ENCODE results near the gene MIEN1.
A peak's percentile ranks its signal among the peaks of the same experiment; 100 is the strongest.
"Not testable (repeated sequence)": the region's sequence is repeated elsewhere in the genome, so short reads cannot be mapped to it uniquely, and the experiment has no call there.

The MIEN1 gene

DNA sequence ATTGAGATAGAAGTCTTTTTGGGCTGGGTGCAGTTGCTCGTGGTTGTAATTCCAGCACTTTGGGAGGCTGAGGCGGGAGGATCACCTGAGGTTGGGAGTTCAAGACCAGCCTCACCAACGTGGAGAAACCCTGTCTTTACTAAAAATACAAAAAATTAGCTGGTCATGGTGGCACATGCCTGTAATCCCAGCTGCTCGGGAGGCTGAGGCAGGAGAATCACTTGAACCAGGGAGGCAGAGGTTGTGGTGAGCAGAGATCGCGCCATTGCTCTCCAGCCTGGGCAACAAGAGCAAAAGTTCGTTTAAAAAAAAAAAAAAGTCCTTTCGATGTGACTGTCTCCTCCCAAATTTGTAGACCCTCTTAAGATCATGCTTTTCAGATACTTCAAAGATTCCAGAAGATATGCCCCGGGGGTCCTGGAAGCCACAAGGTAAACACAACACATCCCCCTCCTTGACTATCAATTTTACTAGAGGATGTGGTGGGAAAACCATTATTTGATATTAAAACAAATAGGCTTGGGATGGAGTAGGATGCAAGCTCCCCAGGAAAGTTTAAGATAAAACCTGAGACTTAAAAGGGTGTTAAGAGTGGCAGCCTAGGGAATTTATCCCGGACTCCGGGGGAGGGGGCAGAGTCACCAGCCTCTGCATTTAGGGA is 31.0 kb downstream of the MIEN1 start:
- DNase-seq (ENCODE audit: low read depth in 2 of 2): not testable (repeated sequence)

DNA sequence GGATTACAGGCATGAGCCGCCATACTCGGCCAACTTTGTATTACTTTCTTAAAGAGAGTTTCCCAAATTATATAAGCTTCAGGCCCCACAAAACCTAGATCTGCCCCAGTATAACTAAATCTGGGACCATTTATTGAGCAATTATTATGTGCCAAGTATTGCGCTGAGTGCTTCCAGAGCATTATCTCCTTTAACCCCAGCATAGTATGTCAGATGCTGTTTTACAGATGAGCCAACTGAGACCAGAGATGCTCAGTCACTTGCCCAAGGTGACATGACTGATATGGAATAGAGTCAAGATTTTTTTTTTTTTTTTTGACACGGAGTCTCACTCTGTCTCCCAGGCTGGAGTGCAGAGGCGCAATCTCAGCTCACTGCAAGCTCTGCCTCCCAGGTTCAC is 32.4 kb downstream of the MIEN1 start:
- DNase-seq (ENCODE audit: low read depth in 2 of 2): no peak

DNA sequence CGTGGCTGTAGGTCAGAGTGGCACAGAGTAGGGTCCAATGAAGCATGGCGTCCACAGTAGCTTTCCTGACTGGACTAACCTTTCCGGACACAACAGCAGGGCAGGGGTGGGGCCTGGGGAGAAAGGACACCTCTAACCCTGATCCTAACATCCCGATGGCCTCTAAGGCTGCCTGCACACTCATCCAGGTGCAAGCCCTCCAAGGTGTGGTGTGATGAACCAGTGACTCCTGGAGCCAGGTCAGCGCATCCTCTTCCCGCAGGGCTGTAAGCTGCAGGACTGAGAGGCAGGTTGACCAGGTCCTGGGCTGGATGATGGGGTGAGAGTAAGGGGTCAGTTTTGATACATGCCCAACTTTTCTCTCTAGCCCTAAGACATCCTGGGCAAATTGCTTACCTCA is 33.6 kb downstream of the MIEN1 start:
- no peak for DNase-seq (ENCODE audit: low read depth in 2 of 2)

DNA sequence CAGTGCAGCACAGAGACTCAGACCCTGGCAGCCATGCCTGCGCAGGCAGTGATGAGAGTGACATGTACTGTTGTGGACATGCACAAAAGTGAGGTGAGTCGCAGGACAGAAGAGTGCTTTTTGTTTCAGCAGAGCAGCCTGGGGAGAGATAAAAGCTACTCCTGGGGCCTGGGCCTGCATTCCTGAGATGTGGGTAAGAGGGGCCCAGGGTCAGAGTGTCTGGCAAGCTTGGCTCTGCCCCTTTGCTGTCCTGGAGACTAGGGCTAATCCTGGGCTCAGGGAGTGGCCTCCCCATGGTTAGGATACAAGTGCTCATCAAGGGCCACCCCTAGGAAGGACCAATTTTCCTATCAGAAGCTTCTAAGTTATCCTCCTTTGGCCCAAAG is 35.2 kb downstream of the MIEN1 start:
- no peak for DNase-seq (ENCODE audit: low read depth in 2 of 2)

DNA sequence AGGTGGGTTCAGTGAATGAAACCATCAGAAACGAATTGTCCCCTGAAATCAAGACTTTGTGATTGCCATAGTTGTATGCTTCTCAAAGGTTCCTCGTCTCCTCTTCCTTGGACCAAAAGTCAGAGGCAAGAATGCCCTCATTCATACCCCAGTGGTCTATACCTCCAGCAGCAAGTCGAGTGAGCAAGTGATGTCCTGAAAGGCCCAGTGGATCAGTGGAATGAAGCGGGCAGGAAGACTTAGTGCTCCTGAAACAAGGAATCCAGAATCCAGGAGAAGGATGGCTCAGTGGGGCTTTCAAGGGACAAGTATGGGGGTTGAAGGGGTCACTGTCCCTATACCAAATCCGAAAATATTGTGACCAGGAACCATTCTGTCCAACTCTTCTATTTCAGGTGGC is 35.7 kb downstream of the MIEN1 start:
- no peak for DNase-seq (ENCODE audit: low read depth in 2 of 2)

DNA sequence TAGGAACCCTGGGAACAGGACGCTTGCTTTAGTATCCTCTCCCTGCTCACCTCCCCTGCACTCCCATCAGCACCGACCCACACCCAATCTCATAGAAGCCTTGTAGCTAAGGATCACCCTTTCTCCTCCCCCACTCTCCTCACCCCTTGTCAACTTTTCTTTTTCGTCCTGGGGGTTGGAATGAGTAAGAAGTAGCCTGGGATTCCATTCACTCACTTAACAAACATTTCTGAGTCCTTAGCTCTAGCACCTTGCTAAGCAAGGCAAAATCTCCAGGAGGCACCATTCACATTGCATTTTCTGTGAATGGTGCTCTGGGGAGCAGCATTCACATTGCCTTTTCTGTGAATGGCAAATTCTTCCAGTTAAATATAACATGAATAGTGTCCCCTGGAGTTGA is 41.4 kb downstream of the MIEN1 start:
- DNase-seq (ENCODE audit: low read depth in 2 of 2): no peak

DNA sequence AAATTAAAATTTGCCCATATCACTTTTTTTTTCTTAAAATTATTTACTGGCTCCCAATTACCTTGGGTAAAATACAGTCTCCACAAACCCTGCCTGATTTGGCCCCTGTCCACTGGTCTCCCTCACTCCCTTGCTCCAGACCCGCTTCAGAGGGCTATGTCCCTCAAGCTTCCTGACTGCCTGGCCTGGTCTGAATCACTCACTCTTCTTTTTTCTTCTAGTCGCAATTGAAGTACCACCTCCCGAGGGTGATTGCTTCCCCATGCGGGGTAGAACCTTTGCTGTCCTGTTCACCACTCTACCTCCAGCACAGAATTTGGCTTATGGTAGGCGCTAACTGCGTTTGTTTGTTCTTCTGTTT is 41.9 kb downstream of the MIEN1 start:
- DNase-seq (ENCODE audit: low read depth in 2 of 2): no peak

DNA sequence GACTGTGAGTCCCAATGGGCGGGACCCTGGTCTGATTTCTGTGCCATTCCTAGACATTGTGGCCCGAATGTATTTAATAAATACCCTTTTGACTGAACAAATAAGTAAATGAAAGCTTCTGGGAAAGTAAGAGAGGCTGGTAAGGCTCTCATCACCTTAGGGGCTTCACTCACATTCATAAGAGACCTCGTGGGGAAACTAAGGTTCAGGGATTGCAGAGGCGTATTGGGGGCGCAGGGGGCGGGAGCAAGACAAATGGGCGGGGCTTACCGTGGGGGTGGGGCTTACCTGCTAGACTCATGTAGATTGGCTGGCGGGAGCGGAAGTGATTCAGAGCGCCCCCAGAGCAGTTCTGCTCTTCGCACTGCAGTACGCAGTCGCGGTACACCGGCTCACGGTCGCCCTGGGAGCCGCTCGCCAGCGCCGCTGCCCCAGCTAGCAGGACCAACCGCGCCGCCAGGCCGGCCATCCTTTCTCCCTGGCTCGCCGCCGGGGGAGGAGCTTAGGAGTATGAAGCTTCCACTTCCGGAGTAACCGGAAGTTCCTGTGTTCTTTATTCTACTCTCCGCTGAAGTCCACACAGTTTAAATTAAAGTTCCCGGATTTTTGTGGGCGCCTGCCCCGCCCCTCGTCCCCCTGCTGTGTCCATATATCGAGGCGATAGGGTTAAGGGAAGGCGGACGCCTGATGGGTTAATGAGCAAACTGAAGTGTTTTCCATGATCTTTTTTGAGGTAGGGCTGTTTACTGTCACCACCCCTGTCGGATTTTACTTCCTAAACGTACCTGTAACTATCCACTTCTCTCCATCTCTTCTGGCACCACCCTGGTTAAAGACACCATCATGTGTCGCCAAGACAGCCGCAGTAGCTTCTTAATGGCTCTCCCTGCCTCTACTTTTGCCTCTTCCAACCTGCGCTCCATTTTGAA is 42.5 kb downstream of the MIEN1 start, which contains the start of gene PGAP3:
TSS of gene PGAP3 (minus strand) at position 512 of the 929 bp plus-strand sequence. CDS start at position 469, 43 bp downstream.
- DNase-seq (ENCODE audit: low read depth in 2 of 2): peak; percentile 68 to 84

DNA sequence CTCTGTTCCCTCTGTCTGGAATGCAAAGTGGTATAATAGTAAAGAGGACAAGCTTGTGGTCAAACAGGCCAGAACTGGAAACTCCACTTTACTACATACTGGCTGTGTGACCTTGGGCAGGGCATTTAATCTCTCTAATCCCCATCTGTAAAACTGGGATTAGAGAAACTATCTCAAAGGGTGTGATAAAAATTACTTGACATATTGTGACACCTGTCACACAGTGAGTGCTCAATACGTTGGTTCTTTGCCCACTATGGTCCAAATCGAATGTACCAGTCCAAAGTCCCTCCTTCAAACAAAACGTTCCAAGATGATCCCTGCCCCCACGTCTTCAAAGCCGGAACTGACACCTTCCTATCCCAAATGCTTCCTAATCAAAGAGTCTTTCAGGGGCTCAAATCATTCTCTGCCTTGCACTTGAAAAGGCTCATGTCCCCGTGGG is 43.2 kb downstream of the MIEN1 start:
- DNase-seq (ENCODE audit: low read depth in 2 of 2): no peak

DNA sequence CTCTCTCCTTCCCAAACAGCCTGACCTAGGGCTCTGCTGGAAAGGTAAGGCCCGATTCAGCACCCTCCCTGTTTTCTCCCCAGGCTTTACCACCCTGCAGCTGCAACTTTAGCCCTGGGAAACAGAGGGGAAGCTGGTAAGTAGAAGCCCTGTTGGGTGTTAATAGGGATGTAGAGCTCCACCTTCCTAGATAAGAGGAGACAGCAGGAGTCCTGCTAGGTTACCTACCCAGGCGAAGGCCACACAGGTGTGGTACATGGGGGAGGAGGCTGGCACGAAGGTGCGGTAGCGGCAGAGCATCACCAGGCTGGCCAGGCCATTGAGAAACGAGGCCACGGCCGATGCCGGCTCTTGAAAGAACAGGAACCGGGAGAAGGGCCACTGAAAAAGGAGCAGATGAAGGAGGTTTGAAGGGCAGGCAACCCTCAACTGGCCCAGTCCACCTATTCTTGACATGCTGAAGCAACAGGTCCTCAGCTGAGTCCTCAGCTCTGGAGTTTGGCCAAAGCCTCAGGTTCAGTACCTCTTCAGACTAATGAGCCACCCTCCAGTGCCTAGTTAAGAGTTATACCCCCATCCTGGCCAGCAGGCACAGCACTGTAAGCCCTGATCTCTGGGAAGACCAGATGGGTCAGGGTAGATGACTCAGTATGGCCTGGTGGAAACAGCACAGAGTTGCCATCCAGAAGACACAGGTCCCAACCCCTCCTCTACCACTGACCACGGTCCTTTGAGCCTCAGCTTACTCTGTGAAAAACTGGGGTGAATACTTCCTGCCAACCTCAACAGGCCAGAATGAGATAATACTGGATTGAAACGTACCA is 45.8 kb downstream of the MIEN1 start:
- DNase-seq (ENCODE audit: low read depth in 2 of 2): no peak

DNA sequence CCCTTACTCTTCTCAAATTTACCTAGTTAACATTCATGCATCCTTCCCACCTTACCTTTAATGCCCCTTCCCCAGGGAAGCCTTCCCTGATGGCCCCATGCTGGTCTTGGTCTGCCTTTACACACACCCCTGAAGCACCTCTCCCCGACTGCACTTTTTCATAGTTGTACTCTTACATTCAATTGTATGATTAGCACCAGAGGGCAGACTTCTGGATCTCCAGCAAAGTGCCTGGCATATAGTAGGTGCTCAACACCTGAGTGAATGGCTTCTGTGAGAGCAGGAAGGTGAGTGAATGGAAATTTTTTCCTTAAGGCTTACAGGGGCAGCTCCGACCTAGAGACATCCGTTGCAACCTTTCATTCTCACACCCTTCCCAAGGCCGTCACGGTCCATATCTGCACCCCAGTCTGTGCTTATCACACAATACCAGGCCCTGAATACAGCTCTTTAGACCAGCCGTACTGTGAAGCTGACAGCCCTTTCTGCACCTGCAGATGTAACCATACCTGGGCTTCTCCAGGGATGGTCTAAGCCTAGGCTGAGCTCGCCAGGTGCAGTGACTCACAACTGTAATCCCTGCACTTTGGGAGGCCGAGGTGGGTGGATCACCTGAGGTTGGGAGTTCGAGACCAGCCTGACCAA is 46.9 kb downstream of the MIEN1 start:
- DNase-seq (ENCODE audit: low read depth in 2 of 2): no peak

DNA sequence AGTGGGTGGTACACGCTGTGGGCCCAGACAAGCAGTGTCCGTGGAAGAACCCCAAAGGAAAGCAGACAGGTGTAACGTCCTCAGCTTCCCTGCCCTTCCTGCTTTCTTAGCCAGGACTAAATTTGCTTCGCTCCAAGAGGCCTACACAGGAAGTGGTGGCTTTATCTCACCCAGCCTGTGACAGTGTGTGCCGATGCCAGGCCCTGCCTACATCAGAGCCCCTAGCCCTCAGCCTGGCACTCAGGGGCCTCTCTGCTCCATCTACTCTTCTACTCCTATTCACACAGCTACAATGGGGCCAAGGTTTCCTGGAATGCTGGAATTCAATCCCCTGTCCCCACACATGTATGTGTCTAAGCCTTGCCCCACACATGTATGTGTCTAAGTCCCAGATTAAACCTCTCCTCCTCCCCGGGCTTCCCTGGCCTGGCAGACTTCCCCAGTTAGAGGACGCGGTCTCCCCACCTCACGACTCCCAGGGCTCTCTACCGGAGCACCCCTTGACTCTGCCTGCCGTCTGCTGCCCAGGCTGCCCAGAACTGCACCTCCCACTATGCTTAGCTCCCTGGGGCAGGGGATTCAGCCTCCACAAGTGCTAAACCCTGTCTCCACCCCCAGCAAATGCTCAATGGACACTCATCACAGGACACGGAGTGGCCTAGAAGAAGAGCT is 50.7 kb downstream of the MIEN1 start:
- no peak for DNase-seq (ENCODE audit: low read depth in 2 of 2)

Measured in stimulated activated CD4-positive, alpha-beta T cell treated with anti-CD3 and anti-CD28 coated beads, Interleukin-12 subunit alpha, Interleukin-12 subunit beta, amount 100 ng/mL, for 24 hours (primary cell).